Thymus (tissue), 11 donors: Measurements from ENCODE around the gene OR11H6. TPM values are rescaled to one million over a fixed set of nuclear protein-coding genes. Genes with fewer than 3 reads are reported as not detected.
"Not testable (repeated sequence)": the region's sequence is repeated elsewhere in the genome, so short reads cannot be mapped to it uniquely, and the experiment has no call there.

Experiments
- DNase-seq, 9 donors: peaks; one replicate each; pipeline ENCODE4 v3.0.0-alpha.2; 2013; ENCODE audit warnings: low spot score in 9 of 9, low read depth in 6 of 9, missing footprints in 1 of 9
- H3K27ac ChIP-seq, 2 donors: one replicate each; pipeline ENCODE4 v1.5.1; 2013; ENCODE audit warnings: control low read depth in 1 of 2, low read depth in 1 of 2, low read length in 1 of 2, mild to moderate bottlenecking in 1 of 2, moderate library complexity in 1 of 2
- H3K27me3 ChIP-seq, 2 donors: one replicate each; pipeline ENCODE4 v1.5.1; 2013; ENCODE audit warnings: low read length in 1 of 2; ENCODE audit not compliant: control insufficient read depth in 2 of 2, insufficient read depth in 1 of 2
- H3K36me3 ChIP-seq, 2 donors: one replicate each; pipeline ENCODE4 v1.5.1; 2013; ENCODE audit warnings: low read length in 1 of 2, mild to moderate bottlenecking in 1 of 2, moderate library complexity in 1 of 2; ENCODE audit not compliant: control insufficient read depth in 2 of 2, insufficient read depth in 2 of 2
- H3K4me1 ChIP-seq, 2 donors: one replicate each; pipeline ENCODE4 v1.5.1; 2013; ENCODE audit warnings: low read length in 2 of 2; ENCODE audit not compliant: control insufficient read depth in 2 of 2, insufficient read depth in 2 of 2
- H3K4me3 ChIP-seq, 2 donors: one replicate each; pipeline ENCODE4 v1.5.1; 2013; ENCODE audit warnings: low read length in 2 of 2, control low read depth in 1 of 2, mild to moderate bottlenecking in 1 of 2
- H3K9me3 ChIP-seq, 2 donors: one replicate each; pipeline ENCODE4 v1.5.1; 2013; ENCODE audit warnings: low read length in 1 of 2, mild to moderate bottlenecking in 1 of 2; ENCODE audit not compliant: control insufficient read depth in 2 of 2, insufficient read depth in 1 of 2
- WGBS: extraction: QIAGEN DNeasy Blood & Tissue Kit; methylation state at CpG from one replicate; pipeline ENCODE4 v1.1.7; 2013; 5-methylcytosine and 5-hydroxymethylcytosine counted together
- polyA plus RNA-seq: library from polyadenylated mRNA; stranded (reverse); fragments of 200-250 nt; gene quantifications from one replicate; pipeline ENCODE4 v1.2.3, GENCODE V29; 2013
- total RNA-seq: library from RNA; stranded (reverse); fragments of 120-200 nt; gene quantifications from one replicate; pipeline ENCODE4 v1.2.4, GENCODE V29; 2013
- donor health status: healthy.

OR11H6 gene
- total and polyA plus RNA-seq, 2 donors, result not detected

DNA sequence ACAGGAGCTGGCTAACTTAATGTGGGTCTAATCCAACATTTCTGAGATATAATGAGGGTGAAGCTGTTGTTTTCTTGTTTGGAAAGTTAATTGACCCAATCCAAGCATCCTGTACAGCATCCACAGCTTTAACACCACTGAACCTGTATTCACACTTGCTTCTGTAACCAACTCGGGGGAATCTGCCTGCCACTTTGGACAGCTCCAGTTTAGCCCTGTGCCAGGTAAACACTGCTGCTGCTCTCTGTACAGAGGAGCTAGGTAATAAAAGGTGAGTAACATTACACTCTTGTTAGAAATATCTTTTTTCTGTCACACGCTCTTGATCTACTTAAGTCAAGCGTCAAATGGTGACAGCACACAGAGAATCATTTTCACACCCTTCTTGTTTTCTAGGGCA is 32.1 kb upstream of the OR11H6 start:
- H3K27me3 ChIP-seq, result no peaks in the 10 kb centered on the region
- no peak for DNase-seq
- 91% methylated on average over 3 of the region's 3 CpGs for WGBS

DNA sequence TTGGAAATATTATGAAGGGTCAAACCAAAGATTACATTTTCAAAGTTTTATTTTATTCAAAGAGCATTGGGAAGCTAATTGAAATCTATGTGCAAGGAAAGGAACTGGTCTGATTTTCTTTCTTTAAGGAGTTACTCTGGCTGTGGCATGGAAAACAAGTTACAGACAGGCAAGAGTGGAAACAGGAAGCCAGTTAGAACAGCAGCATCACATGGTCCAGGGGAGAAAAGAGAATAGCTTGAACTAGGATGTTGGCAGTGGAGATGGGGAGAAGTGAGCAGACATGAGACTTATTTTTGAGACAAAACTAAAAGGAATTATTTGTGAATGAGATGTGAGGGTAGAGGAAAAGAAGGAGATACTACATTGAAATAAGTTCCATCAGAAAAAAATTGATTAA is 29.4 kb upstream of the OR11H6 start:
- Histone ChIP-seq H3K27me3 (no peaks in the 10 kb centered on the region), H3K4me3 (no peak overlapping the region), H3K9me3 (no peaks in the 10 kb centered on the region), H3K4me1 (no peaks in the 10 kb centered on the region), H3K36me3 (no peaks in the 10 kb centered on the region), H3K27ac (no peak overlapping the region)
- no peak for DNase-seq

More for the DNA sequence above, 32.1 kb upstream of the OR11H6 start:
- no peak overlapping the region for H3K27ac ChIP-seq
- no peak overlapping the region for H3K4me3 ChIP-seq
- no peaks in the 10 kb centered on the region for H3K36me3 ChIP-seq
- H3K9me3 ChIP-seq, result no peaks in the 10 kb centered on the region
- no peaks in the 10 kb centered on the region for H3K4me1 ChIP-seq

DNA sequence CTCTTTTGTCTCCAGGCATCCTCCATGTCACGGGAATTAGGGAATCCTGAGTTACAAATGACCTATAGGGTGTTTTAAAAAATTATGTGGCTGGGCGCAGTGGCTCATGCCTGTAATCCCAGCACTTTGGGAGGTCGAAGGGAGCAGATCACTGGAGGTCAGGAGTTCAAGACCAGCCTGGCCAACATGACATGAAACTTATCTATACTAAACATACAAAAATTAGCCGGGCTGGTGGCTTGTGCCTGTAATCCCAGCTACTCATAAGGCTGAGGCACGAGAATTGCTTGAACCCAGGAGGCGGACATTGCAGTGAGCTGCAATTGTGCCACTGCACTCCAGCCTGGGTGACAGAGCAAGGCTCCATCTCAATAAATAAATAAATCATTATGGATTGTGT is 28.3 kb upstream of the OR11H6 start:
- not testable (repeated sequence) for H3K4me1 ChIP-seq, DNase-seq, H3K27me3 ChIP-seq, H3K27ac ChIP-seq, H3K36me3 ChIP-seq, H3K9me3 ChIP-seq, H3K4me3 ChIP-seq
- WGBS, result 77% methylated on average over 6 of the region's 6 CpGs

DNA sequence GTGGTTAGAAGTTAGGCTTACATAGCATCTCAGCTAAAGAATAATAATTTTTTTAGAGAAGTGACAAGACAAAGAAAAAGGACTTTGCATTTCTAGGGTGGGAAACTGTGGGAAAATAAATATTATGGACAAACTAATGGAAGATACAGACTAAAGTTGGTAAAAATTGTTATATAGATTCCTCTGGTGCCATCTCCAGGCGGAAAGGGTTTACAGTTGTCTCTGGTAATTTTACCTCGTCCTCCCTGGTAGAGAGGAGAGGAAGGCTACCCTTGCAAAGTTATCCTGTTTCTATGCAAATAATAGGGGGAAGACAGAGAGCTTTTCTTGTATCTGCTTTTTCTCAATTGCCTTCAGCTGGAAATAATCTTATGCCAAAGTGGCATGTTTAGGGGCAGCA is 27.6 kb upstream of the OR11H6 start:
- no peaks in the 10 kb centered on the region for H3K27me3 ChIP-seq
- H3K36me3 ChIP-seq, result no peaks in the 10 kb centered on the region
- no peak overlapping the region for H3K27ac ChIP-seq
- no peaks in the 10 kb centered on the region for H3K4me1 ChIP-seq
- no peaks in the 10 kb centered on the region for H3K9me3 ChIP-seq
- no peak for DNase-seq
- no peak overlapping the region for H3K4me3 ChIP-seq
- WGBS, result 39% methylated on average over 2 of the region's 2 CpGs

DNA sequence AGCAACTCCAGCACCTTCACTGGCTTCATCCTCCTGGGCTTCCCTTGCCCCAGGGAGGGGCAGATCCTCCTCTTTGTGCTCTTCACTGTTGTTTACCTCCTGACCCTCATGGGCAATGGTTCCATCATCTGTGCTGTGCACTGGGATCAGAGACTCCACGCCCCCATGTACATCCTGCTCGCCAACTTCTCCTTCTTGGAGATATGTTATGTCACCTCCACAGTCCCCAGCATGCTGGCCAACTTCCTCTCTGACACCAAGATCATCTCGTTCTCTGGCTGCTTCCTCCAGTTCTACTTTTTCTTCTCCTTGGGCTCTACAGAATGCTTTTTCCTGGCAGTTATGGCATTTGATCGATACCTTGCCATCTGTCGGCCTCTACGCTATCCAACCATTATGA is 26.1 kb upstream of the OR11H6 start:
- no peaks in the 10 kb centered on the region for H3K9me3 ChIP-seq
- no peaks in the 10 kb centered on the region for H3K4me1 ChIP-seq
- H3K27ac ChIP-seq, result no peak overlapping the region
- H3K36me3 ChIP-seq, result no peaks in the 10 kb centered on the region
- WGBS, result 75% methylated on average over 6 of the region's 6 CpGs
- H3K4me3 ChIP-seq, result no peak overlapping the region
- H3K27me3 ChIP-seq, result no peaks in the 10 kb centered on the region
- DNase-seq, result no peak

DNA sequence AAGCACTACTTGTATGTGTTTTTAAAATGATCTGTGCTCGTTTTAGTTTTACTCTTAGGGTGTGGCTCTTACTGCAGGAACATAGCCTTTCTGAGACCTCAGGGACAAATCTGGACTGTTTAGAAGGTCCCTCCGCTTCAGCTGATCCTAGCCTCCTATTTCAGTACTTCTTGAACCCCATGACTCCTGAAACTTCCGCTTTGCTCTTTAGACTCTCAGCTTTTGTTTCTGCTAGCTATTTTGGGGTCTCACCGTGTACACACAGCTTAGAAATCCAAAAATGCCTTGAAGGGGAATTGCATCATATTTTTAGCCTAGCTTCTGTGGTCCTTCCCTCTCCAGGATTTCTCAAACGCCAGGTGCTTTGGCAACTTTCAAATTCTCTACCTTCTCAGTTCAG is 24.5 kb upstream of the OR11H6 start:
- Histone ChIP-seq H3K27ac (no peak overlapping the region), H3K9me3 (no peaks in the 10 kb centered on the region), H3K4me3 (no peak overlapping the region), H3K36me3 (no peaks in the 10 kb centered on the region), H3K4me1 (no peaks in the 10 kb centered on the region), H3K27me3 (no peaks in the 10 kb centered on the region)
- whole genome bisulfite sequencing, result 81% methylated on average over 5 of the region's 5 CpGs
- no peak for DNase-seq

DNA sequence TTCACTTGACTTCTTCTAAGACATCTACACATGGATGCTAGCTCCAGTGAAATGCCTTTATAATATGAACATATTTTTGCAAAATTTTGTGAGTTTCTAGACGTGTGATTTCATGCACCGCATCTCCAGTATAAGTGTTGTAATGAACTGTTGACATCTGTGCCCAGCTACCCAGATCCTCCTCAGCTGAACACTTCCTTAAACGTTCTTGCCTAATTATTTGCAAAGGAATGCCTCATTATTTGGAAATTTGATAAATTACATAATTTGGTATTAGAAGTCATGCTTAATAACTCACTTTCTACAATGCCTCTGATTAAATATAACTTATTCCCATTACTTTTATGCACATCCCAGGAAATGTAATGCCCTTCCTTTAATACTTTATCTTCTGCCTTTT is 18.8 kb upstream of the OR11H6 start:
- 61% methylated on average over 3 of the region's 3 CpGs for WGBS
- Histone ChIP-seq H3K9me3 (no peaks in the 10 kb centered on the region), H3K36me3 (no peaks in the 10 kb centered on the region), H3K4me1 (no peaks in the 10 kb centered on the region), H3K4me3 (no peak overlapping the region), H3K27ac (no peak overlapping the region), H3K27me3 (no peaks in the 10 kb centered on the region)
- no peak for DNase-seq

DNA sequence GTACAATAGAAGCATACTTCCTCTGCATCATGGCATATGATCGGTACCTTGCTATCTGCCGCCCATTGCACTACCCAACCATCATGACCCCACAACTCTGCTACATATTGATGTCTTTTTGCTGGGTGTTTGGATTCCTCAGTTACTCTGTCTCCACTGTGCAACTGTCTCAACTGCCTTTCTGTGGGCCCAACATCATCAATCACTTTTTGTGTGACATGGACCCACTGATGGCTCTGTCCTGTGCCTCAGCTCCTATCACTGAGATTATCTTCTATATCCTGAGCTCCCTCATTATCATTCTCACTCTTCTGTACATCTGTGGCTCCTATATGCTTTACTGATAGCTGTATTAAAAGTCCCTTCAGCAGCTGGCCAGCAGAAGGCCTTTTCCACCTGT is 13.9 kb upstream of the OR11H6 start:
- Histone ChIP-seq H3K4me3 (no peak overlapping the region), H3K9me3 (no peaks in the 10 kb centered on the region), H3K27ac (no peak overlapping the region), H3K27me3 (no peaks in the 10 kb centered on the region), H3K4me1 (no peaks in the 10 kb centered on the region), H3K36me3 (no peaks in the 10 kb centered on the region)
- DNase-seq, result no peak
- 78% methylated on average over 2 of the region's 2 CpGs for WGBS

DNA sequence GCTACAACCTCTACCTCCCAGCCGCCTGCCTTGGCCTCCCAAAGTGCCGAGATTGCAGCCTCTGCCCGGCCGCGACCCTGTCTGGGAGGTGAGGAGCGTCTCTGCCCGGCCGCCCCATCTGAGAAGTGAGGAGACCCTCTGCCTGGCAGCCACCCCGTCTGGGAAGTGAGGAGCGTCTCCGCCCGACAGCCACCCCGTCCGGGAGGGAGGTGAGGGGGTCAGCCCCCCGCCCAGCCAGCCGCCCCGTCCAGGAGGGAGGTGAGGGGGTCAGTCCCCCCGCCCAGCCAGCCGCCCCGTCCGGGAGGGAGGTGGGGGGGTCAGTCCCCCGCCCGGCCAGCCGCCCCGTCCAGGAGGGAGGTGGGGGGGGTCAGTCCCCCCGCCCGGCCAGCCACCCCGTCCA is 11.1 kb upstream of the OR11H6 start:
- not testable (repeated sequence) for H3K4me3 ChIP-seq, H3K4me1 ChIP-seq, DNase-seq, H3K36me3 ChIP-seq, H3K27ac ChIP-seq, H3K27me3 ChIP-seq, H3K9me3 ChIP-seq
- 88% methylated on average over 22 of the region's 28 CpGs for WGBS

DNA sequence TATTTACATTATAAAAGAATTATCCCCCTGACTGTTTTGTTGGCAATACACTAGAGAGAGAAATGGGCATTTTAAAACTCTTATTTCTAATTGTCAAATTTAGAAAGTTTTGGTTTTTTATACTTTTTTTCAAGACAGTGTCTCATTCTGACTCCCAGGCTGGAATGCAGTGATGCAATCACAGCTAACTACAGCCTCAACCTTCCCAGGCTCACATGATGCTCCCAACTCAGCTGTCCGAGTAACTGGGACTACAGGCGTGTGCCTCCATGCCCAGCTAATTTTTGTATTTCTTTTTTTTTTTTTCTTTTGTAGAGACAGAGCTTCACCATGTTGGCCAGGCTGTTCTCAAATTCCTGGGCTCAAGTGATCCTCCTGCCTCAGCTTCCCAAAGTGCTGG is 8.3 kb upstream of the OR11H6 start:
- Histone ChIP-seq H3K4me3 (no peak overlapping the region), H3K27ac (no peak overlapping the region), H3K4me1 (no peaks in the 10 kb centered on the region), H3K9me3 (no peaks in the 10 kb centered on the region), H3K27me3 (no peaks in the 10 kb centered on the region), H3K36me3 (no peaks in the 10 kb centered on the region)
- 70% methylated on average over 2 of the region's 2 CpGs for WGBS
- DNase-seq, result no peak
